ENCODE data around the gene CENPH.

DNA sequence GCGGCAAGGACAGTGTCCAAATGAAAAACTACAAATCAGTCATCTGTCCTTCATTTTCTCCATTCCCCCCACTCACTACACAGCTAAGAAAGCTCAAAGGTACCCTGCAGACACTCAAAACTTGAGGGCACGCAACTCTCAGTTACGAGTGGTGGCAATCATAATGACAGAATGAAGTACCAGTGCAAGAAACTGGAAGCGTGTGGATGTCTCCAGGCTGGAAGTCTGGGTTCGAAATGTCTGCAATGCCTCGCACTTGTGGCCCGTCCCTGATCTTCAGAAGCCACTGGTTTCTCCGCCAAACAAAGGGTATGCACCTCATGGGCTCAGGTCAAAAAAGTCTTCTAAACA, 597 bp upstream of the CENPH start:
- TF ChIP-seq, protein P1, sequence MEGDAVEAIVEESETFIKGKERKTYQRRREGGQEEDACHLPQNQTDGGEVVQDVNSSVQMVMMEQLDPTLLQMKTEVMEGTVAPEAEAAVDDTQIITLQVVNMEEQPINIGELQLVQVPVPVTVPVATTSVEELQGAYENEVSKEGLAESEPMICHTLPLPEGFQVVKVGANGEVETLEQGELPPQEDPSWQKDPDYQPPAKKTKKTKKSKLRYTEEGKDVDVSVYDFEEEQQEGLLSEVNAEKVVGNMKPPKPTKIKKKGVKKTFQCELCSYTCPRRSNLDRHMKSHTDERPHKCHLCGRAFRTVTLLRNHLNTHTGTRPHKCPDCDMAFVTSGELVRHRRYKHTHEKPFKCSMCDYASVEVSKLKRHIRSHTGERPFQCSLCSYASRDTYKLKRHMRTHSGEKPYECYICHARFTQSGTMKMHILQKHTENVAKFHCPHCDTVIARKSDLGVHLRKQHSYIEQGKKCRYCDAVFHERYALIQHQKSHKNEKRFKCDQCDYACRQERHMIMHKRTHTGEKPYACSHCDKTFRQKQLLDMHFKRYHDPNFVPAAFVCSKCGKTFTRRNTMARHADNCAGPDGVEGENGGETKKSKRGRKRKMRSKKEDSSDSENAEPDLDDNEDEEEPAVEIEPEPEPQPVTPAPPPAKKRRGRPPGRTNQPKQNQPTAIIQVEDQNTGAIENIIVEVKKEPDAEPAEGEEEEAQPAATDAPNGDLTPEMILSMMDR (IDR thresholded peaks at IDR 0.05), result no peak
- TF ChIP-seq, protein P2, sequence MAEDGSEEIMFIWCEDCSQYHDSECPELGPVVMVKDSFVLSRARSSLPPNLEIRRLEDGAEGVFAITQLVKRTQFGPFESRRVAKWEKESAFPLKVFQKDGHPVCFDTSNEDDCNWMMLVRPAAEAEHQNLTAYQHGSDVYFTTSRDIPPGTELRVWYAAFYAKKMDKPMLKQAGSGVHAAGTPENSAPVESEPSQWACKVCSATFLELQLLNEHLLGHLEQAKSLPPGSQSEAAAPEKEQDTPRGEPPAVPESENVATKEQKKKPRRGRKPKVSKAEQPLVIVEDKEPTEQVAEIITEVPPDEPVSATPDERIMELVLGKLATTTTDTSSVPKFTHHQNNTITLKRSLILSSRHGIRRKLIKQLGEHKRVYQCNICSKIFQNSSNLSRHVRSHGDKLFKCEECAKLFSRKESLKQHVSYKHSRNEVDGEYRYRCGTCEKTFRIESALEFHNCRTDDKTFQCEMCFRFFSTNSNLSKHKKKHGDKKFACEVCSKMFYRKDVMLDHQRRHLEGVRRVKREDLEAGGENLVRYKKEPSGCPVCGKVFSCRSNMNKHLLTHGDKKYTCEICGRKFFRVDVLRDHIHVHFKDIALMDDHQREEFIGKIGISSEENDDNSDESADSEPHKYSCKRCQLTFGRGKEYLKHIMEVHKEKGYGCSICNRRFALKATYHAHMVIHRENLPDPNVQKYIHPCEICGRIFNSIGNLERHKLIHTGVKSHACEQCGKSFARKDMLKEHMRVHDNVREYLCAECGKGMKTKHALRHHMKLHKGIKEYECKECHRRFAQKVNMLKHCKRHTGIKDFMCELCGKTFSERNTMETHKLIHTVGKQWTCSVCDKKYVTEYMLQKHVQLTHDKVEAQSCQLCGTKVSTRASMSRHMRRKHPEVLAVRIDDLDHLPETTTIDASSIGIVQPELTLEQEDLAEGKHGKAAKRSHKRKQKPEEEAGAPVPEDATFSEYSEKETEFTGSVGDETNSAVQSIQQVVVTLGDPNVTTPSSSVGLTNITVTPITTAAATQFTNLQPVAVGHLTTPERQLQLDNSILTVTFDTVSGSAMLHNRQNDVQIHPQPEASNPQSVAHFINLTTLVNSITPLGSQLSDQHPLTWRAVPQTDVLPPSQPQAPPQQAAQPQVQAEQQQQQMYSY (CRISPR knock-in tag; IDR thresholded peaks at IDR 0.05), result no peak
- TF ChIP-seq, protein P3, sequence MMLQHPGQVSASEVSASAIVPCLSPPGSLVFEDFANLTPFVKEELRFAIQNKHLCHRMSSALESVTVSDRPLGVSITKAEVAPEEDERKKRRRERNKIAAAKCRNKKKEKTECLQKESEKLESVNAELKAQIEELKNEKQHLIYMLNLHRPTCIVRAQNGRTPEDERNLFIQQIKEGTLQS (CRISPR knock-in tag; conservative IDR thresholded peaks at IDR 0.05), result no peak
- TF ChIP-seq ZBTB21 (CRISPR knock-in tag; IDR thresholded peaks at IDR 0.05; ENCODE audit: borderline replicate concordance), result no peak
- no peak for TF ChIP-seq KAT7 (CRISPR knock-in tag; IDR thresholded peaks at IDR 0.05; ENCODE audit: borderline replicate concordance)
- no peak for TF ChIP-seq CREM (CRISPR knock-in tag; IDR thresholded peaks at IDR 0.05)
- TF ChIP-seq, protein P4, sequence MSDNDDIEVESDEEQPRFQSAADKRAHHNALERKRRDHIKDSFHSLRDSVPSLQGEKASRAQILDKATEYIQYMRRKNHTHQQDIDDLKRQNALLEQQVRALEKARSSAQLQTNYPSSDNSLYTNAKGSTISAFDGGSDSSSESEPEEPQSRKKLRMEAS (CRISPR knock-in tag; IDR thresholded peaks at IDR 0.05), result no peak
- TF ChIP-seq TEAD4 (CRISPR knock-in tag; IDR thresholded peaks at IDR 0.05), result no peak
- TF ChIP-seq, protein P5, sequence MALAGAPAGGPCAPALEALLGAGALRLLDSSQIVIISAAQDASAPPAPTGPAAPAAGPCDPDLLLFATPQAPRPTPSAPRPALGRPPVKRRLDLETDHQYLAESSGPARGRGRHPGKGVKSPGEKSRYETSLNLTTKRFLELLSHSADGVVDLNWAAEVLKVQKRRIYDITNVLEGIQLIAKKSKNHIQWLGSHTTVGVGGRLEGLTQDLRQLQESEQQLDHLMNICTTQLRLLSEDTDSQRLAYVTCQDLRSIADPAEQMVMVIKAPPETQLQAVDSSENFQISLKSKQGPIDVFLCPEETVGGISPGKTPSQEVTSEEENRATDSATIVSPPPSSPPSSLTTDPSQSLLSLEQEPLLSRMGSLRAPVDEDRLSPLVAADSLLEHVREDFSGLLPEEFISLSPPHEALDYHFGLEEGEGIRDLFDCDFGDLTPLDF (CRISPR knock-in tag; IDR thresholded peaks at IDR 0.05), result no peak
- TF ChIP-seq, protein P6, sequence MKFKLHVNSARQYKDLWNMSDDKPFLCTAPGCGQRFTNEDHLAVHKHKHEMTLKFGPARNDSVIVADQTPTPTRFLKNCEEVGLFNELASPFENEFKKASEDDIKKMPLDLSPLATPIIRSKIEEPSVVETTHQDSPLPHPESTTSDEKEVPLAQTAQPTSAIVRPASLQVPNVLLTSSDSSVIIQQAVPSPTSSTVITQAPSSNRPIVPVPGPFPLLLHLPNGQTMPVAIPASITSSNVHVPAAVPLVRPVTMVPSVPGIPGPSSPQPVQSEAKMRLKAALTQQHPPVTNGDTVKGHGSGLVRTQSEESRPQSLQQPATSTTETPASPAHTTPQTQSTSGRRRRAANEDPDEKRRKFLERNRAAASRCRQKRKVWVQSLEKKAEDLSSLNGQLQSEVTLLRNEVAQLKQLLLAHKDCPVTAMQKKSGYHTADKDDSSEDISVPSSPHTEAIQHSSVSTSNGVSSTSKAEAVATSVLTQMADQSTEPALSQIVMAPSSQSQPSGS (CRISPR knock-in tag; IDR thresholded peaks at IDR 0.05; ENCODE audit: borderline replicate concordance, low read depth), result no peak
- no peak for TF ChIP-seq CREB1 (CRISPR knock-in tag; IDR thresholded peaks at IDR 0.05)
- TF ChIP-seq, protein P7, sequence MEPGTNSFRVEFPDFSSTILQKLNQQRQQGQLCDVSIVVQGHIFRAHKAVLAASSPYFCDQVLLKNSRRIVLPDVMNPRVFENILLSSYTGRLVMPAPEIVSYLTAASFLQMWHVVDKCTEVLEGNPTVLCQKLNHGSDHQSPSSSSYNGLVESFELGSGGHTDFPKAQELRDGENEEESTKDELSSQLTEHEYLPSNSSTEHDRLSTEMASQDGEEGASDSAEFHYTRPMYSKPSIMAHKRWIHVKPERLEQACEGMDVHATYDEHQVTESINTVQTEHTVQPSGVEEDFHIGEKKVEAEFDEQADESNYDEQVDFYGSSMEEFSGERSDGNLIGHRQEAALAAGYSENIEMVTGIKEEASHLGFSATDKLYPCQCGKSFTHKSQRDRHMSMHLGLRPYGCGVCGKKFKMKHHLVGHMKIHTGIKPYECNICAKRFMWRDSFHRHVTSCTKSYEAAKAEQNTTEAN (CRISPR knock-in tag; IDR thresholded peaks at IDR 0.05), result no peak
- TF ChIP-seq, protein P8, sequence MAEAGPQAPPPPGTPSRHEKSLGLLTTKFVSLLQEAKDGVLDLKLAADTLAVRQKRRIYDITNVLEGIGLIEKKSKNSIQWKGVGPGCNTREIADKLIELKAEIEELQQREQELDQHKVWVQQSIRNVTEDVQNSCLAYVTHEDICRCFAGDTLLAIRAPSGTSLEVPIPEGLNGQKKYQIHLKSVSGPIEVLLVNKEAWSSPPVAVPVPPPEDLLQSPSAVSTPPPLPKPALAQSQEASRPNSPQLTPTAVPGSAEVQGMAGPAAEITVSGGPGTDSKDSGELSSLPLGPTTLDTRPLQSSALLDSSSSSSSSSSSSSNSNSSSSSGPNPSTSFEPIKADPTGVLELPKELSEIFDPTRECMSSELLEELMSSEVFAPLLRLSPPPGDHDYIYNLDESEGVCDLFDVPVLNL (CRISPR knock-in tag; IDR thresholded peaks at IDR 0.05; ENCODE audit: borderline replicate concordance, low read depth), result no peak
- no peak for TF ChIP-seq ZNF121 (CRISPR knock-in tag; IDR thresholded peaks at IDR 0.05)

Measured in WTC11 (cell line).